ENCODE data around the gene LTC4S. TPM values are rescaled to one million over a fixed set of nuclear protein-coding genes. Genes with fewer than 3 reads are reported as not detected.

LTC4S gene
- total and polyA plus RNA-seq, 4 donors, result 4.0 to 25.3 (median 8.3) TPM

GRCh38 chr5:179837076-179838011 is 43.6 kb downstream of the LTC4S start:
- Histone ChIP-seq H3K27ac (ENCODE audit: low read depth in 1 of 2, low read length in 1 of 2) (no peak overlapping the region), H3K9ac (ENCODE audit: insufficient read depth in 1 of 2, low read length in 2 of 2) (no peak overlapping the region)

DNA sequence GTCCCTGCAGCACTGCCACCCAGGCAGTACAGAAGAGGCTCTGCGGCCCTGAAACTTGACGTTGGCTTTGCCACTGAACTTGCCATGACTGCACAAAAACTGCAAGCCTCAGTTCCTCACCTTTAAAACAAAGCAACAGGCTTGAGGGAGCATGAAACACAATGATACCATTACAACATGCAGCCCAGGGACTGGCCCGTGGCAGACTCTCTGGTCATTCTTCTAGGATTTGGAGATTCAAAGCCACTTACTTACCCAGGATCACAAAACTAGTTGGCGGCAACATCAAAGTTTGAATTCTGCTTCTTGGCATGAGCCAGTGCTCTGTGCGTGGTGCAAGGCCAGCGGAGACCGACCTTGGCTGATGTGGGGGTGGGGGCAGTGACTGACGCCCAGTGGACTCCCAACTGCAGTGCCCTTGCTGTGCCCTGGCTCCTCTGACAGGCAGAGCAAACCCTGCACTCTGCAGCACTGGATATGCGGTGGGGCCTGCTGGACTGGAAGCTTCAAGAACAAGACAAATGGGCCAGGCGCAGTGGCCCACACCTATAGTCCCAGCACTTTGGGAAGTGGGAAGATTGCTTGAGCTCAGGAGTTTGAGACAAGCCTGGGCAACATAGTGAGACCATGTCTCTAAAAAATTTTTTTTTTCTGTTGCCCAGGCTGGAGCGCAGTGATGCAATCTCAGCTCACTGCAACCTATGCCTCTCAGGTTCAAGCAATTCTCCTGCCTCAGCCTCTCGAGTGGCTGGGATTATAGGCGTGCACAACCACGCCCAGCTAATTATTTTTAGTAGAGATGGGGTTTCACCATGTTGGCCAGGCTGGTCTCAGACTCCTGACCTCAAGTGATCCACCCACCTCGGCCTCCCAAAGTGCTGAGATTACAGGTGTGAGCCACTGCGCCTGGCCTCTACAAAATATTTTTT is 45.8 kb downstream of the LTC4S start:
- WGBS, 2 donors, result 85 to 87% methylated on average over 16 of the region's 16 CpGs
- no peak for DNase-seq
- H3K27me3 ChIP-seq (ENCODE audit: control insufficient read depth in 3 of 3, insufficient read depth in 3 of 3, low read length in 2 of 3), result no peaks in the 10 kb centered on the region
- peaks cover 0 to 3% (median 0%) of the 10 kb centered on the region in 5 donors for H3K4me1 ChIP-seq (ENCODE audit: control insufficient read depth in 5 of 5, insufficient read depth in 5 of 5, low read length in 5 of 5)
- no peak overlapping the region for H3K9ac ChIP-seq (ENCODE audit: insufficient read depth in 1 of 2, low read length in 2 of 2)
- H3K4me3 ChIP-seq, result no peak overlapping the region
- no peak for ATAC-seq (ENCODE audit: insufficient read depth, low FRiP score)
- peak overlapping the region in 1 of 2 donors; percentile 7 for H3K27ac ChIP-seq (ENCODE audit: low read depth in 1 of 2, low read length in 1 of 2)
- H3K36me3 ChIP-seq (ENCODE audit: control insufficient read depth in 4 of 4, insufficient read depth in 4 of 4, low read length in 4 of 4), result peaks cover 21 to 33% (median 31%) of the 10 kb centered on the region in 4 donors
- no peak for TF ChIP-seq CTCF (IDR thresholded peaks at IDR 0.05; ENCODE audit: control extremely low read depth, extremely low read depth)
- no peaks in the 10 kb centered on the region for H3K9me3 ChIP-seq (ENCODE audit: control insufficient read depth in 4 of 4, insufficient read depth in 3 of 4, low read length in 3 of 4)

More at GRCh38 chr5:179837076-179838011, 43.6 kb downstream of the LTC4S start:
- no peak for DNase-seq
- no peak for TF ChIP-seq CTCF (IDR thresholded peaks at IDR 0.05; ENCODE audit: control extremely low read depth, extremely low read depth)
- Histone ChIP-seq H3K4me3 (no peak overlapping the region), H3K9me3 (ENCODE audit: control insufficient read depth in 4 of 4, insufficient read depth in 3 of 4, low read length in 3 of 4) (no peaks in the 10 kb centered on the region), H3K36me3 (ENCODE audit: control insufficient read depth in 4 of 4, insufficient read depth in 4 of 4, low read length in 4 of 4) (peaks cover 29 to 46% (median 41%) of the 10 kb centered on the region in 4 donors), H3K27me3 (ENCODE audit: control insufficient read depth in 3 of 3, insufficient read depth in 3 of 3, low read length in 2 of 3) (no peaks in the 10 kb centered on the region), H3K4me1 (ENCODE audit: control insufficient read depth in 5 of 5, insufficient read depth in 5 of 5, low read length in 5 of 5) (peaks cover 0 to 3% (median 0%) of the 10 kb centered on the region in 5 donors)
- 85% methylated on average over 15 of the region's 15 CpGs for WGBS, 2 donors
- no peak for ATAC-seq (ENCODE audit: insufficient read depth, low FRiP score)

DNA sequence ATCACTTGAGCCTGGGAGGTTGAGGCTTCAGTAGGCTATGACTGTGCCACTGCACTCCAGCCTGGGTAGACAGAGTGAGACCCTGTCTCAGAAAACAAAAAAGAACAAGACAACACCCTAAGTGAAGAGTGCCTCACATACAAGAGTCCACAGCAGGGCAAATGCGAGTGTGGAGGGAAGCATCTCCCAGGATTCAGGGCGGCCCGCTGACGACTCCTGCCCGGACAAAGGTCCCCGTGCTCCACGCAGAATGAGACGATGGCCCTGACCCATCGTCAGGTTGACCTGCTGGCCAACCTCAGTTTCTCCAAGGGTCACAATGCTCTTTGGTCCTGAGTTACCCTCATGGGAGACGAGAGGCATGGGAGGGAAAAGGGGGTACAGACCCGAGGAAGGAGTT is 46.5 kb downstream of the LTC4S start:
- Histone ChIP-seq H3K36me3 (ENCODE audit: control insufficient read depth in 4 of 4, insufficient read depth in 4 of 4, low read length in 4 of 4) (peaks cover 21 to 33% (median 31%) of the 10 kb centered on the region in 4 donors), H3K9ac (ENCODE audit: insufficient read depth in 1 of 2, low read length in 2 of 2) (no peak overlapping the region), H3K27me3 (ENCODE audit: control insufficient read depth in 3 of 3, insufficient read depth in 3 of 3, low read length in 2 of 3) (no peaks in the 10 kb centered on the region), H3K9me3 (ENCODE audit: control insufficient read depth in 4 of 4, insufficient read depth in 3 of 4, low read length in 3 of 4) (peaks cover 0 to 3% (median 0%) of the 10 kb centered on the region in 4 donors), H3K27ac (ENCODE audit: low read depth in 1 of 2, low read length in 1 of 2) (no peak overlapping the region), H3K4me3 (no peak overlapping the region), H3K4me1 (ENCODE audit: control insufficient read depth in 5 of 5, insufficient read depth in 5 of 5, low read length in 5 of 5) (peaks cover 0 to 3% (median 0%) of the 10 kb centered on the region in 5 donors)
- ATAC-seq (ENCODE audit: insufficient read depth, low FRiP score) (no peak), DNase-seq (no peak)
- 97% methylated on average over 11 of the region's 11 CpGs for WGBS, 2 donors
- TF ChIP-seq CTCF (IDR thresholded peaks at IDR 0.05; ENCODE audit: control extremely low read depth, extremely low read depth), result no peak
